Measurements from ENCODE around the gene BEND2.

Gene BEND2

DNA sequence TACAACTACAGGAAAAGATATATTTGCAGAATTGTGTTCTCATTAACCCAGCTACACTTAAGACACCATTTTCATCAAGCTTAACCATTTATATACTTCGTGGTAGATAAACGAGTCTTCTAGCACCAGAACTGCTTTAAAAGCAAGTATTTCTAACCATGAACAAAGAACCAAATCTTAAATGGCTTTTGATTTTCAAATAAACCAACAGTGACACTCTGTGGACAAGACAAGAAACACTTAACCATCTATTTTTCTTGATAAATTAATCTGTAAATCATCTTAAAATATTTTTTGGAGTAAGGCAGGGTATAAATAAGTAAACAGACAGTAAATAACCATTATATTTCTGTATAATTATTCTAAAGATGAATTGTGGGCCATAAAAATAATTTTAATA is 10.2 kb downstream of the BEND2 start:
- Mint-ChIP-seq H3K36me3 (ENCODE audit: low read depth) (no peaks in the 10 kb centered on the region), H3K27me3 (ENCODE audit: low read depth) (no peaks in the 10 kb centered on the region), H3K27ac (no peak overlapping the region), H3K9me3 (peaks cover 4% of the 10 kb centered on the region), H3K4me1 (no peaks in the 10 kb centered on the region), H3K4me3 (no peak overlapping the region)
- TF ChIP-seq, protein P1, sequence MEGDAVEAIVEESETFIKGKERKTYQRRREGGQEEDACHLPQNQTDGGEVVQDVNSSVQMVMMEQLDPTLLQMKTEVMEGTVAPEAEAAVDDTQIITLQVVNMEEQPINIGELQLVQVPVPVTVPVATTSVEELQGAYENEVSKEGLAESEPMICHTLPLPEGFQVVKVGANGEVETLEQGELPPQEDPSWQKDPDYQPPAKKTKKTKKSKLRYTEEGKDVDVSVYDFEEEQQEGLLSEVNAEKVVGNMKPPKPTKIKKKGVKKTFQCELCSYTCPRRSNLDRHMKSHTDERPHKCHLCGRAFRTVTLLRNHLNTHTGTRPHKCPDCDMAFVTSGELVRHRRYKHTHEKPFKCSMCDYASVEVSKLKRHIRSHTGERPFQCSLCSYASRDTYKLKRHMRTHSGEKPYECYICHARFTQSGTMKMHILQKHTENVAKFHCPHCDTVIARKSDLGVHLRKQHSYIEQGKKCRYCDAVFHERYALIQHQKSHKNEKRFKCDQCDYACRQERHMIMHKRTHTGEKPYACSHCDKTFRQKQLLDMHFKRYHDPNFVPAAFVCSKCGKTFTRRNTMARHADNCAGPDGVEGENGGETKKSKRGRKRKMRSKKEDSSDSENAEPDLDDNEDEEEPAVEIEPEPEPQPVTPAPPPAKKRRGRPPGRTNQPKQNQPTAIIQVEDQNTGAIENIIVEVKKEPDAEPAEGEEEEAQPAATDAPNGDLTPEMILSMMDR (IDR thresholded peaks at IDR 0.05; ENCODE audit: unreplicated experiment in 3 of 3): peak; percentile 29 to 50 (median 39)

DNA sequence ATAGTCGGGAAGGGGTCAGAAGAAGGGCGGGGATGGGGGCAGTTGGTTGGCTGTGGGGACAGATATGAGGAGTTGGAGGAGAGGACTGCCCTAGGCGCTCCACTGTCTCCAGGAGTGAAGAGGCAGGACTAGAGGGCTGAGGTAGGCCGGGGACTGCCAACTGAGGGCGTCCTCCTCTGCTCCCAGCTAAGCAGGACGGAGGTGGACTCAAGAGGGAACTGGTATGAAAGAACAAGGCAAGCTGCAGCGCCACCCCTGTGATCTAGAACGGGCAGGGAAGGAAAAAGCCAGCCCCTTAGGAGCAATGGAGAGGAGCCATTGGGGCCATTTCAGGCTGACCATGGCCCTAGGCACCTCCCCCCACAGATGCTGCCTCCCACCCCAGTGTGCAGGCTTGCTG is 14.0 kb downstream of the BEND2 start:
- Mint-ChIP-seq H3K9me3 (peaks cover 4% of the 10 kb centered on the region), H3K4me3 (no peak overlapping the region), H3K27ac (no peak overlapping the region), H3K36me3 (ENCODE audit: low read depth) (no peaks in the 10 kb centered on the region), H3K4me1 (no peaks in the 10 kb centered on the region), H3K27me3 (ENCODE audit: low read depth) (no peaks in the 10 kb centered on the region)
- TF ChIP-seq, protein P1 (IDR thresholded peaks at IDR 0.05; ENCODE audit: unreplicated experiment in 3 of 3): no peak

DNA sequence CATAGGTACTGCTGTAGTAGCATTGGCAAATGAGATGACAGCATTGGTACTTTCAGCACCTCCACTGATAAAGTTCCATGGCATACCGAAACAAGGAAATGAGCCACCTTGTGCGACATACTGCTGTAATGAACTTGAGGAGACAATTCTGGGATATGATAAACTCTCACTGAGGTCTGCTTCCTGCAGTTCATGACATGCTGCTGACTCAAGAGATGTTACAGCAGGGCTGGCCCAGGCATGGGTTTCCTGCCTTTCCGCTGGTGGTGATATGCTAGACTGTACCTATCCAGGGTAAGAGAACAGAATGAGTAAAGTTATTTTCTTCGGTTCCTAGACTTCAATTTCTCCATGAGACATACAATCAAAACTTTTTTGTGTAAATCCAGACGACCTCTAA is 17.1 kb downstream of the BEND2 start:
- H3K36me3 Mint-ChIP-seq (ENCODE audit: low read depth): no peaks in the 10 kb centered on the region
- H3K27me3 Mint-ChIP-seq (ENCODE audit: low read depth): no peaks in the 10 kb centered on the region
- H3K27ac Mint-ChIP-seq: no peak overlapping the region
- no peaks in the 10 kb centered on the region for H3K4me1 Mint-ChIP-seq
- TF ChIP-seq, protein P1 (IDR thresholded peaks at IDR 0.05; ENCODE audit: unreplicated experiment in 3 of 3): no peak
- H3K9me3 Mint-ChIP-seq: peaks cover 4% of the 10 kb centered on the region
- no peak overlapping the region for H3K4me3 Mint-ChIP-seq

DNA sequence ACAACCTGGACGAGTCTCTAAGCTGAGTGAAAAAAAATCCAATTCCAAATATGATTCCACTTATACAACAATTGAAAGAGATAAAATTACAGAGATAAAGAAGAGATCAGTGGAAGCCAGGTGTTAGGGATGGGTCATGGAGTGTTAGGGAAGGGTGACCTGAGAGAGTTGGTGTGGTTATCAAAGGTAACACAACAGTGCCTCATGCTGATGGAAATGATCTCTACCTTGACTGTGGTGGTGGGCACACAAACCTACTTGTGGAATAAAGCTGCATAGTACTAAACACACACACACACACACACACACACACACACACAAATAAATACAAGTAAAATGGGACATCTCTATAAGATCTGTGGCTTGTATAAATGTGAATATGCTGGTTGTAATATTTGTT is 26.0 kb downstream of the BEND2 start:
- Mint-ChIP-seq H3K27ac (no peak overlapping the region), H3K4me3 (no peak overlapping the region), H3K27me3 (ENCODE audit: low read depth) (no peaks in the 10 kb centered on the region), H3K4me1 (no peaks in the 10 kb centered on the region), H3K36me3 (ENCODE audit: low read depth) (no peaks in the 10 kb centered on the region), H3K9me3 (peaks cover 10% of the 10 kb centered on the region)
- TF ChIP-seq, protein P1 (IDR thresholded peaks at IDR 0.05; ENCODE audit: unreplicated experiment in 3 of 3): no peak

DNA sequence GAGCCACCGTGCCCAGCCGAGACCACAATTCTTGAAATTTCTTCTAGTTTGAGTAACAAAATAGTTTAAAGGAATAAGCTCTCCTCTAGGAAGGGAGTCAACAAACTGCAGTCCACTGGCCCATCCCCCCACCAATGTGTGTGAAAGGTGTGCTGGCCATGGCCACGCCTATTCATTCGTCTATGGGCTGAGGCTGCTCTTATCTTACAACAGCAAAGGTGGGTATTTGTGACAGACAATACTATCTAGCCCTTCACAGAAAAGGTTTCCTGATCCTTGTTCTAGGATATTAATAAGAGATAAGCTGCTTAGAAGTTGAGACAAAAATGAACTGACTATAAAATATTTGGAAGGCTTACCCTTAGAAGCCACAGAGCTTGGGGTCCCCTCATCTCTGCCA is 41.2 kb downstream of the BEND2 start:
- H3K4me1 Mint-ChIP-seq: no peaks in the 10 kb centered on the region
- TF ChIP-seq, protein P1 (IDR thresholded peaks at IDR 0.05; ENCODE audit: unreplicated experiment in 3 of 3): no peak
- H3K27me3 Mint-ChIP-seq (ENCODE audit: low read depth): no peaks in the 10 kb centered on the region
- no peaks in the 10 kb centered on the region for H3K36me3 Mint-ChIP-seq (ENCODE audit: low read depth)
- H3K27ac Mint-ChIP-seq: no peak overlapping the region
- peaks cover 15% of the 10 kb centered on the region for H3K9me3 Mint-ChIP-seq
- no peak overlapping the region for H3K4me3 Mint-ChIP-seq

DNA sequence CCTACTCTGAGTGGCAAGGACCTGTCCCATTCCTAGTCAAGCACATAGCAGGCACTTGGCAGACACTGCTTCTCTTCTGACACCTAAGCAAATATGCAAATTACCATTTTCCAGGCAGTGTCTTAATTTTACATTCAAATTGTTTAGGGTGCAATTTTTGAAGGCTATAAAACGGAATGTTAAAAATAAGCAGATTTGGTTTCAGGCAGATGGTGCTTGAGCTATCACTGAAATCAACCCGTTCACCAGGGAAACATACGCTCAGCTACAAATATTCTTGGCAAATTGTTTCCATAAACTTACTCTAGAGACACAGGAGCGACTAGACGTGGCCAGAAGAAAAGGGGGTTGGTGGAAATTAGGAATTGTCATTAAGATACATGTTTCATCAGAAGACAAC is 45.7 kb downstream of the BEND2 start:
- Mint-ChIP-seq H3K4me3 (no peak overlapping the region), H3K4me1 (no peaks in the 10 kb centered on the region), H3K9me3 (peaks cover 6% of the 10 kb centered on the region), H3K27me3 (ENCODE audit: low read depth) (no peaks in the 10 kb centered on the region), H3K36me3 (ENCODE audit: low read depth) (no peaks in the 10 kb centered on the region), H3K27ac (no peak overlapping the region)
- TF ChIP-seq, protein P1 (IDR thresholded peaks at IDR 0.05; ENCODE audit: unreplicated experiment in 3 of 3): no peak

Measured in nephron (organoid).